Activated T-cell treated with anti-CD3 and anti-CD28 coated beads for 48 hours (primary cell): Measurements from ENCODE around the gene NEK7.

Experiments
- DNase-seq: peaks from one replicate; pipeline ENCODE4 v3.0.0-alpha.2; 2020; ENCODE audit warnings: low read depth

The NEK7 gene

GRCh38 chr1:198255784-198256183 lies 99.0 kb downstream of the NEK7 start:
- no peak for DNase-seq

- DNase-seq, result no peak
Measured at GRCh38 chr1:198258491-198258890, 101.7 kb downstream of the NEK7 start.

- DNase-seq, result no peak
Measured at GRCh38 chr1:198259333-198260074, 102.7 kb downstream of the NEK7 start.

- DNase-seq, result no peak
Measured at GRCh38 chr1:198261886-198262285, 105.1 kb downstream of the NEK7 start.

- no peak for DNase-seq
Measured at GRCh38 chr1:198263186-198263585, 106.4 kb downstream of the NEK7 start.

DNA sequence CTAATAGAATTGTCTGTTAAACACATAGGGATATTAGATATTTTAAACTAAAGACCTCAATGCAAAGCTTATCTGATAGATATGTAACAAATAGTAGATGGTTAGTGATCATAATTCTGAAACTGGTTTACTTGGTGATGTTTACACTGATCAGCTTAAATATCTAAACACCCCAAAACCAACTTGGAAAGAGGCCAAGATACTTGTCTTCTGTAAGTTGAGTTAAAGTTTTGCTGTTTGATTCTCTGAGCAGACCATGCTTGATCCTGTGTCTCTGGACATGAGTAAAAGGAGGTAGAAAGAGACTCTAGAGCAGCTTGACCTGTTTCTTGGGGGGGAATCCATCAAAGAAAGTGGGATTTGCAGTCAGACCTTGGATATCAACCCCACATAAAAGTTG lies 107.5 kb downstream of the NEK7 start:
- DNase-seq, result no peak

DNA sequence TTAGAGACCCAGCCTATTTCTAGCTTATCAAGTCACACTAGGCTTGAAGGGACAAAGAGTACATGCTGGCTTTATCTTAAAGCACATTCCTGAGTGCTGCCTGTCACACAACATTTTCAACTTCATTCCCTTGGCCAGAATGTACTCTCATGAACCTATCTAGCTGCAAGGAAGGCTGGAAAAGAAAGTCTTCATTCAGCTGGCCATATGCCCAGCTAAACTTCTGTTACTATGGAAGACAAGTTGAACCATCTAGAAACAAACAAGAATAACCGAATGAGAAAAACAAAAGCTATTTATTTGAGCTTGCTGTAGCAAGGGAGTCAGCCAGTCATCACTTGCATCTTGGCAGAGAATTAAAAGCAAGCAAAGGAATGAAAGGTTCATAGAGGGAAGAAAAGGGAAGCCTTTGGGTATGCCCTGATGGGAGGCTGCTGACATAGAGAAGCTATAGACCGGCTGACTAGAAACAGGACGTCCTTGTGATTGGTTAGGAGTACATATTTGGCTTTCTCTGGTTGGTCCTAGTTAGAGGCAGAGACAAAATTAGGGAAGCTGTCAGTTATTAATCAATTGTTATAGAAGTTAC lies 108.4 kb downstream of the NEK7 start:
- DNase-seq, result no peak

DNA sequence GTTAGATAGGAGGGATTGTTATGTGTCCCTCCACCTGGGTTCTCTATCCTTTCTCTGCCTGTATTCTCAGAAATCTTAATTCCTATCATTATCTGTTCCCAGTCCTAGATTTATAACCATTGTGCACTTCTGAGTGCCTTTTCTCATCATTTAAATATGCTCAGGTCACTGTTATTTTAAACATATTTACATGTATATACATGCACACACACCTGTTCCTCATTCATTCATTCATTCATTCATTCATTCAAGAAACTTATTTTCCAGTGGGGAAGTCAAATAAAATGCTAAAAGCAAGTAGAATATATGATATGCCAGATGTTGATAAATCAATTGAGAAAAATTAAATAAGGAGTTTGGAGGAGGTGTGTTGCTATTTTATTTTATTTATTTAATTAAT lies 110.3 kb downstream of the NEK7 start:
- DNase-seq, result no peak

DNA sequence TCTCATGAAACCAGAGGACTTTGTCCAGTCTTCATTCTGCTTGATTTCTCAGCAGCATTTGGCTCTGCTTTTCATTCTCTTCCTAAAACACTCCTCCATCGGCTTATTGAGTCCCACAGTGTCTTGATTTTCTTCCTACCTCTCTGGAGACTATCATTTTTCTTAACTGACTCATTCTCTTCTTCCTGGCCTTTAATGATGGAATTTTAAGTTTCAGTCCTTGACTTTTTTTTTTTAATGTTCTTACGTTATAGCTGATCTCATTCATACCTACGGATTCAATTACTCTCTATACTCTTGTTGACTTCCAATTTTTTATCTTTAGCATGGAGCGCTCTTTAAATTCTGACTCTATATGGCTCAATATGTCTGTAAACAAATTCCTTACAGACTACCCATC lies 111.1 kb downstream of the NEK7 start:
- DNase-seq, result no peak

DNA sequence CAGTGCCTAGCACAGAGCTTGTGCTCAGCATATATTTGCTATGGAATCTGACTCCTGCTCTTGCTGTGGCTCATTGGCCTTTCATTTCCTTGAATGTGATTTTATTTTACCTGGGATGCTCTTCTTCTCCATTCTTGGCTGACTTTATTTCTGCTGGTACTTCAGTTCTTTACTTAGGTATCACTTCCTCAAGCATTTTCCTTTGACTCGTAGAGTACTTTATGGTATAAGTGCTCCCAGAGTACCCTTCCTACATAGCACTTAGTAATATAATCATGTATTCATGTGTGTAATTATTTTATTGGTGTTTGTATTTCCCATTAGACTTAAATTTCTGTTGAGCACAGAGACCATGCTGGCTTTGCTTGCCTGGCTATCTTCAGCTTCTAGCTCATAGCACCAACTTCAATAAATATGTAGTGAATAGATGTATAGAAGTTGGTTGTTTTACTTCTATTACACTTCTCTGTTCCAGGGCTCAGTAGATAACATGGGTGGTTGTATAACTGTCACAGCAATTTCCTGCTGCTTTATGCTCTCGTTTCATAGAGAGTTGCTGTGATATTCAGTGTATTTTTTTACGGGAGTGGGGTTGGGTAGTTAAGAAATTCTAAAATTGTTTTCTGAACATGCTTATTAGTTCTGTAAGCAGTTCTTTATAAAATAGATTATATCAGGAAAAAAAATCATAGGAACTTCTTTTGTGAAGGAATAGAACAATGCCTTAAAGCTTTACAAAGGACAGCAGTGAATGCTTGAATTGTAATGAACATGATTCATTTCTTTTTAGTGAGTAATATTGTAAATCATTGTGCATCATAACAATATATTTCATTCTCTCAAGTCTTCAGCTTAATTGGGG lies 112.2 kb downstream of the NEK7 start:
- DNase-seq, result no peak

GRCh38 chr1:198269646-198269940 lies 112.8 kb downstream of the NEK7 start:
- DNase-seq, result no peak

DNA sequence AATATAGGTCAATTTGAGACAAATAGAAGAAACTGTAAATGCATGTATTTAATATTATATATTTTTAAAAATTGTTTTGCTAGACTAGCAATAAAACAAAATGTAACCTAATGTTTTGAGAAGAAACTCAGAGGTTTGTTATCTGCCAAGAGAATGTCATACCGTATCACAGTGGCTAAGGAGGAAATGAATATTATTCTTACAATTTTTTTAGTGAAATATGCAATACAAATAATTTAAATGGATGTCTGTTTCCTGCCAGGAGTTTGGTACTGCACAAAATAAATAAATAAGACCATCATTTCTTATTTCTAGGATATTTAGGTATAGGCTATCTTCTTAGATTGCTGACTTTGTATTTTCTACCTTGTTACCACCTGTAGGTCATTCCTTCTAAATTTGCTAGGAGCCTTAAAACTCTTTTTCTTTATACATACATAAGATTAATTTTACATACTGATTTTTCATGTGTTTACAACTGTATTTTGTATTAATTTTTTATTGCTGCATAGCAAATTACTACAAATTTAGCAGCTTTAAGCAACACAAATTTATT lies 113.6 kb downstream of the NEK7 start:
- DNase-seq, result no peak

GRCh38 chr1:198271467-198271866 lies 114.7 kb downstream of the NEK7 start:
- DNase-seq, result no peak

DNA sequence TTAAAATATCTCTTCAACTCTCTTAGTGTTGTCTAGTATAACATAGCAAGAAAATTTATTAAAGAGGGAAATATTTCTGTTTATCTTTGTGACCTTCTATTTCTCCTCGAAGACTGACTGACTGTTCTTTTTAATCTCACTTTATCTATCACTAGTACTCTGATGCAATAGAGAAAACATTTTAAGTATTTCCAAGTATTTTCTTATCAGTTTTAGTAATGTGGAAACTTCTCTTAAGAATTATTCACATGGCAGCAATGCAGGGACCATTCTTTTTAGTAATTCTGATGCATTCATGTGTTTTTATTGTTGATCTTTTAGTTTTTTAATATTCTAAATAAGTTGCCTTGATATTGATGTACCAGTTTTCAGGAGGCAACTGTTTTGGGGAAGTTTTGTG lies 115.7 kb downstream of the NEK7 start:
- no peak for DNase-seq

GRCh38 chr1:198273748-198274295 lies 117.0 kb downstream of the NEK7 start:
- DNase-seq, result no peak

DNA sequence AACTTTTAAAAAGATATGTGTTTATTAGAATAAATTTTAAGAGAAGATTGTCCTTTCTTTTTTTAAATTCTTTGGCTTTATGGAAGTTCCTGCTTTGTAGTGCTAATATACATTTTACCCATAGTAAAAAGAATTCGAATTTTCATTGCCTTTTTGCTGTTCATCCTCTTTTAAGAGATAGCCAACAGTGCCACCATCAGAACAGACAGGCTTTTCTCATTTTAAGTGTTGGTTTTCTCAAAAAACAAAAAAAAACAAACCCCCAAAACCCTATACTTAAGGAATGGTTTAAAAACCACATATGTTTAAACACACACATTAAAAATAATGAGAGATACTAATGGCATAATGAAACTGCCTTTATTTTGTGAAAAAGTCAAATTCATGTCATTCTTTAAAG lies 118.8 kb downstream of the NEK7 start:
- no peak for DNase-seq

DNA sequence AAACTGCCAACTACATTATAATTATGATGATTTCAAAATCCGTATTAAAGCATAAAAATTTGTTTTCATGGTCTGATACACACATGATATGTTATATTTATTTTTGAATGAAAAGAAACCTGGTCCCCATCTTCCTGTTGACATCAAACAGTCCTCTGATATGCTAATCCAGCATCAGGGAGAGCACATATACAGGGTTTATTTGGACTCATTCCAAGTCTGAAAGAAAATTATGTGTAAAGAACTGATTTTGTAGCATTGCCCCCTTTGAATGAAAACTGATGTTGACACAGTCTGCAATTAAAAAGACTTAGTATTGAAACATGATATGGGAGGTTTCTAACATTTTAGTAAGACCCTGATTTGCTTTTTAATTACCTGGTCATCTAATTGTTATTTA lies 119.4 kb downstream of the NEK7 start:
- DNase-seq, result no peak

- DNase-seq, result no peak
Measured at GRCh38 chr1:198278943-198279342, 122.1 kb downstream of the NEK7 start.

DNA sequence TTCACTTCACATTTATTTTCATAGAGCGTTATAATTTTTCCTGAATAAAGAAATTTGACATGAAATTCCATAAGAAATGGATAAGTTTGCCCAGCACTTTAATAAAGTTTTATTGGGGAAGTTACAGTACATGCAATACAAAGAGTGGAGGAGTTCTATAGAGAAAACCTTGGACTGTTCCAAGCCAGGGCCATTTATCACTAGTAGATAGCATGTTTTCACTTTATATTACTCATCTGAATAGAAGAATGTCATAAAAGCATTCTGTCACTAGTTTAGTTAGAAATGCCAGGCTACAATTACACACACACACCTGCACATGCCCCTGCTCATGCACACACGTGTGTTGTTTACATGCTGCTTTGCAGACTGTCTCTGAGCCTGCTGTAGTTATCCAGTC lies 123.3 kb downstream of the NEK7 start:
- DNase-seq, result no peak

DNA sequence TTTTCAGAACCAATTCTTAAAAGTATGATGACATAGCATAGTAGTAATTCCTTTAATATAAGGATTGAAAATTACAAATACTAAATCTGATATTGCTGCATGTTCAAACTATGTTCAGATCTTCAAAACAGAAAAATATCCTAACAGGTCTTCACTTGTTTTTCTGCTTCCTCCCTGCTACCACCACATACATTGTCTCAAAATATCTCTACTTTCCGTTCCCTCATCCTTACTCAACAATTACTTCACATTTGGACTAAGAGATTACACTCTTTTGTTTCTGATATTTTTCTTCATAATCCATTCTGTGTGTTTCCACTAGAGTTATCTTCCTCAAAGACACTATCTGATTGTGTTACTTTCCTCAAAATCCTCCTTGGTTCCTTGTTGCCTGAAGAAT lies 125.1 kb downstream of the NEK7 start:
- no peak for DNase-seq

- no peak for DNase-seq
Measured at GRCh38 chr1:198283222-198283621, 126.4 kb downstream of the NEK7 start.

DNA sequence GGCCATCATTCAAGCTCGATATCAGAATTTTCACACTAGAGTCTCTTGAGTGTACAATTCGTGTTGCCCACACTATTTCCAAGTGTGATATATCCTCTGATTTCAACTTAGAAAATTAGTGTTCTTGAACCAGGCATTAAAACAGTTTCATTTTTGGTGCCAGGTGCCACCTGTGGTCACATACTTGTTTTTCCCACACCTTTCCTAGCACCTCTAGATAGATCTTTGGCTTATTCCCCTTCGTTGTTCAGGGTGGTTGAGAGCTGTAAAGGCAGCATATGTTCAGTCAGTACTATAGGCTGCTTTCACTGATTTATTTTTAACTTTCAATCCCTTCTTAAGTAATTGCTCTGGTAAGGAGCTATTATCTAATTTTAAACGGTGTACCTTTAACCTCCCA lies 131.1 kb downstream of the NEK7 start:
- no peak for DNase-seq
